Measurements from ENCODE around the gene PRRT1.
A peak's percentile ranks its signal among the peaks of the same experiment; 100 is the strongest.
"Not testable (repeated sequence)": the region's sequence is repeated elsewhere in the genome, so short reads cannot be mapped to it uniquely, and the experiment has no call there.

Gene PRRT1

GRCh38 chr6:32151863-32152768 lies at the start of gene PRRT1:
PRRT1 (minus strand) TSS chr6:32151939; CDS start chr6:32151827, 112 bp downstream.
- DNase-seq (ENCODE audit: low spot score), result no peak

GRCh38 chr6:32200711-32201475 lies 49.2 kb upstream of the PRRT1 start:
- no peak for DNase-seq (ENCODE audit: low spot score)

- no peak for DNase-seq (ENCODE audit: low spot score)
Measured at GRCh38 chr6:32198866-32199265, 47.1 kb upstream of the PRRT1 start.

GRCh38 chr6:32198345-32198696 lies 46.6 kb upstream of the PRRT1 start:
- DNase-seq (ENCODE audit: low spot score), result no peak

GRCh38 chr6:32196682-32197616 lies 45.2 kb upstream of the PRRT1 start:
- no peak for DNase-seq (ENCODE audit: low spot score)

GRCh38 chr6:32195902-32196681 lies 44.4 kb upstream of the PRRT1 start:
- peak; percentile 89 for DNase-seq (ENCODE audit: low spot score)

GRCh38 chr6:32195652-32195901 lies 43.8 kb upstream of the PRRT1 start:
- peak; percentile 97 for DNase-seq (ENCODE audit: low spot score)

- peak; percentile 39 for DNase-seq (ENCODE audit: low spot score)
Measured at GRCh38 chr6:32194825-32195651, 43.3 kb upstream of the PRRT1 start.

GRCh38 chr6:32194388-32194787 lies 42.6 kb upstream of the PRRT1 start:
- DNase-seq (ENCODE audit: low spot score), result no peak

- not testable (repeated sequence) for DNase-seq (ENCODE audit: low spot score)
Measured at GRCh38 chr6:32193096-32193495, 41.4 kb upstream of the PRRT1 start.

- DNase-seq (ENCODE audit: low spot score), result no peak
Measured at GRCh38 chr6:32192608-32193039, 40.9 kb upstream of the PRRT1 start, which contains the start of gene GPSM3. GPSM3 (minus strand) TSS chr6:32192643; CDS start chr6:32192513, 130 bp downstream.

GRCh38 chr6:32191696-32192607 lies 40.2 kb upstream of the PRRT1 start:
- DNase-seq (ENCODE audit: low spot score), result no peak

- DNase-seq (ENCODE audit: low spot score), result no peak
Measured at GRCh38 chr6:32190911-32191677, 39.4 kb upstream of the PRRT1 start.

GRCh38 chr6:32190054-32190851 lies 38.5 kb upstream of the PRRT1 start, which contains the start of gene PBX2:
PBX2 (minus strand) TSS chr6:32190202; CDS start chr6:32189915, 287 bp downstream.
- peak; percentile 73 for DNase-seq (ENCODE audit: low spot score)

- DNase-seq (ENCODE audit: low spot score), result no peak
Measured at GRCh38 chr6:32189742-32190053, 38.0 kb upstream of the PRRT1 start.

- no peak for DNase-seq (ENCODE audit: low spot score)
Measured at GRCh38 chr6:32189069-32189741, 37.5 kb upstream of the PRRT1 start.

GRCh38 chr6:32188381-32189068 lies 36.8 kb upstream of the PRRT1 start:
- DNase-seq (ENCODE audit: low spot score), result no peak

Measured in SW480 (cell line).